ENCODE data around the gene OR52E8. TPM values are rescaled to one million over a fixed set of nuclear protein-coding genes. Genes with fewer than 3 reads are reported as not detected.

Gene OR52E8
- total RNA-seq, 1 donor from 2014 or later: not detected

DNA sequence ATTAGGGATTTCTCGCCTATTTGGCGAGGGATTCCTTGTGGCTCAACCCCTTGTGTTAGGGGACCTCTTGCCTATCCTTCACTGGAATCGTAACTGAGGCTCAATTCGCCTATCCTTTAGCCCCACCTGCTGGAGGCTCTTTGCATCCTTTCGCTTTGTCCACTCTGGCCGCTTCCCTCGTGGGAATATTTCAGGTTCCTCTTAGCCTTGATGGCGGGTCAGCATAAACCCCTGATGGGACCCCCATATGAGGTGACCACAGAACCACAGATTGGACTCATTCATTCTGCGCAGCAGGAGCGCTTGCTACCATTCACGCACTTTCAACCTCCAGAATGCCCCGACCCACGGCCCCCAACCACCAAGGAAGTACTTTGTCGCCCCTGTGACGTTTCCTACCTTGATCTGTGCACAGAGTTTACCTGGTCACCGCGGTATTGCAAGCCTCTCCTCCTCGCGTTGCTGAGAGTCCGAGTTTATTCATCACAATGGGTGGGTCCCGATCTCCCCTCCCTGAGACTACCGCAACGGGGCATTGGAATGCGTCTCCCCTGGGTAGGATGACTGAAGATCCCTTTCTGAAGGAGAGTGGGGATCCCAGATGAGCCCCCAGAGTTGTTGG is 48.9 kb downstream of the OR52E8 start, which contains the start of gene OR52N2:
TSS of gene OR52N2 (plus strand) at position 425 of the 622 bp plus-strand sequence. CDS start 11,412 bp downstream, outside the sequence.
- peak; percentile 84 for DNase-seq (ENCODE audit: low read depth)

- DNase-seq (ENCODE audit: low read depth): no peak
Observed at GRCh38 chr11:5807580-5807979, 49.9 kb downstream of the OR52E8 start.

Other genes with a start within 250 kb of the OR52E8 start
- 2.7 and 4.4 TPM in 2 replicates for gene TRIM34, start 232.7 kb downstream of the OR52E8 start, total RNA-seq
- 36.3 and 45.8 TPM in 2 replicates for gene TRIM5, start 172.6 kb downstream of the OR52E8 start, total RNA-seq
- 61.0 and 81.6 TPM in 2 replicates for gene TRIM22, start 167.9 kb downstream of the OR52E8 start, total RNA-seq
- gene OR56B1, start 121.2 kb downstream of the OR52E8 start, total RNA-seq: not detected in 2 replicates
- gene OR52N4, start 103.4 kb downstream of the OR52E8 start, total RNA-seq: not detected in 2 replicates
- not detected in 2 replicates for gene OR52N5, start 74.3 kb downstream of the OR52E8 start, total RNA-seq
- gene OR52N1, start 66.4 kb downstream of the OR52E8 start, total RNA-seq: not detected in 2 replicates
- gene OR52N2, start 48.8 kb downstream of the OR52E8 start, total RNA-seq: not detected in 2 replicates
- gene OR52E6, start 15.8 kb downstream of the OR52E8 start, total RNA-seq: not detected in 2 replicates
- gene OR52E4, start 22.9 kb upstream of the OR52E8 start, total RNA-seq: not detected in 2 replicates
- not detected in 2 replicates for gene OR52E5, start 35.5 kb upstream of the OR52E8 start, total RNA-seq
- not detected in 2 replicates for gene OR56A3, start 84.6 kb upstream of the OR52E8 start, total RNA-seq
- not detected in 2 replicates for gene OR56A5, start 110.8 kb upstream of the OR52E8 start, total RNA-seq
- not detected in 2 replicates for gene OR52L1, start 129.3 kb upstream of the OR52E8 start, total RNA-seq
- gene OR56A4, start 149.3 kb upstream of the OR52E8 start, total RNA-seq: not detected in 2 replicates
- 0.05 TPM in 1 of 2 replicates, not detected in the other for gene OR56A1, start 173.1 kb upstream of the OR52E8 start, total RNA-seq
- not detected in 2 replicates for gene OR56B4, start 250.0 kb upstream of the OR52E8 start, total RNA-seq